ENCODE data around the gene MRPS27.
A peak's percentile ranks its signal among the peaks of the same experiment; 100 is the strongest.

The MRPS27 gene

DNA sequence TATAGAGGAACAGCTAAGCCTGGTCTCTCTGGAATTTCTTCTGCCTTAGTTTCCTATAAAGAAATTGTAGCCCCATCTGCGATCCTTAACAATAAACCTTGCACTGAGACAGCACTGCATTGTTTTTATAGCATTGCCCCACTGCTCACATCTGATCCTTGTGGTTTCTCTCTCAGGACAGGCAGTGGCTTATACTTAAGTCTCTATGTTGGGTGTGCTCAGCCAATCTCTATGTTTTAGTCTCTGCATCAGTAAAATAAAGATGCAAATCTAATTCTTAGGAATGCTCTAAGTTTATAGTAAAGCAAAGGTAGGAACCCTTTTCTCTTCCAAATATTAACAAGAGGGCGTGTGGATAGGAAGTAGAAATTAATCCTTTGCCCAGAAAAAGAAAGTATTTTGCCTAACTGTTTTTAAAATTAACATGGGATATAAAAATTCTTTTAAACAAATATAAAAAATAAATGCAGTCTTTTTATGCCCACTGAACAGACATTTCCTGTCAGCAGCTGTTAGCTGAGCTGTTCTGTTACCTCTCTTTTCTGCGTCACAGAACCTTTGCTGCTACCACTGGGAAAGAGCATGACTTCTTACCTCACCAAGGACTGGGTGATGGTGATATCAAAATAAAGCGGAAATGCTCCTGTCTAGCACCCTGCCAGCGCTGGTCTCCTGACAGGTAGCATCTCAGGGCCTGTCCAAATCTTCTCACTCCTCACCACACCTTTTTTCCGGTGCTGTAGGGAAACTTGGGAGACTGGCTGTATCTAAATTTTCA lies 29.5 kb downstream of the MRPS27 start:
- DNase-seq, result no peak

DNA sequence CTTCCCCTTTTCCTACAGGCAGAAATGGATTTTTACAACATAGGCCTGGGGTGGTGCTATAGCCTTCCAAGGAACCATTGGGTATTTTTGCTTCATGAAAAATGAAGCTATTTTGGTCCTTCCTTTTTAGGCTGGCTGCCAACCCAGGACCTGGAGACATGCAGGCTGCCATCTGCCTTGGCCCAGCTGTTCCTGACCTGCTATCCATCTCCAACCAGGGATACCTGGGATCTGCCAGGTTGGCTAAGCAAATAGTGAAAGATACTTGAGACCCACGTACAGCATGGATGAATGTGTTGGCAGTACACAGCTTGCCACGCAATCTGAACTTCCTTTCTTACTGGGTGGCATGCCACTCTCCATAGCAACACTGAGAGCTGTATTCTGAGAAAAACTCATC lies 31.1 kb downstream of the MRPS27 start:
- peak in 1 of 2 donors; percentile 55 for DNase-seq

DNA sequence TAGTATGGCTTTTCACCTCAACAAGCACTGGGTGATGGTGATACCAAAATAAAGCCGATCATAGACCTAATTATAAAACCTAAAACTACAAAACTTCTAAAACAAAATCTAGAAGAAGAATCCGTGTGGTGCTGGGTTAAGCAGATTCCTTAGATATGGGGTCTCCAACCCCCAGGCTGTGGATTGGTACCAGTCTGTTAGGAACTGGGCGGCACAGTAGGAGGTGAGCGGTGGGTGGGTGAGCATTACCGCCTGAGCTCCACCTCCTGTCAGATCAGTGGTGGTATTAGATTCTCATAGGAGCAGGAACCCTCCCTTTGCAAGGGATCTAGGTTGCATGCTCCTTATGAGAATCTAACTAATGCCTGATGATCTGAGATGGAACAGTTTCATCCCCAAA lies 33.2 kb downstream of the MRPS27 start:
- no peak for DNase-seq

DNA sequence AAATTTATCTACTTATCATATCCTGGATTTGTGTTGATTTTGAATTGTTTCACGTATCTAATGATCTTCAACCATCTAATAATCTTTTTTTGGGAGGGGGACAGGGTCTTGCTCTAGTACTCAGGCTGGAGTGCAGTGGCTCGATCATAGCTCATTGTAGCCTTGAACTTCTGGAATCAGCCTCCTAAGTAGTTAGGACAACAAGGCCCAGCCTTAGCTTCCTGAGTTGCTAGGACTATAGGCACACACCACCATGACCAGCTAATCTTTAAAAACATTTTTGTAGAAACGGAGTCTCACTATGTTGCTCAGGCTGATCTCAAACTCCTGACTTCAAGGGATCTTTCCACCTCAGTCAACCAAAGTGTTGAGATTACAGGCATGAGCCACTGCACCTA lies 34.6 kb downstream of the MRPS27 start:
- DNase-seq, result no peak

DNA sequence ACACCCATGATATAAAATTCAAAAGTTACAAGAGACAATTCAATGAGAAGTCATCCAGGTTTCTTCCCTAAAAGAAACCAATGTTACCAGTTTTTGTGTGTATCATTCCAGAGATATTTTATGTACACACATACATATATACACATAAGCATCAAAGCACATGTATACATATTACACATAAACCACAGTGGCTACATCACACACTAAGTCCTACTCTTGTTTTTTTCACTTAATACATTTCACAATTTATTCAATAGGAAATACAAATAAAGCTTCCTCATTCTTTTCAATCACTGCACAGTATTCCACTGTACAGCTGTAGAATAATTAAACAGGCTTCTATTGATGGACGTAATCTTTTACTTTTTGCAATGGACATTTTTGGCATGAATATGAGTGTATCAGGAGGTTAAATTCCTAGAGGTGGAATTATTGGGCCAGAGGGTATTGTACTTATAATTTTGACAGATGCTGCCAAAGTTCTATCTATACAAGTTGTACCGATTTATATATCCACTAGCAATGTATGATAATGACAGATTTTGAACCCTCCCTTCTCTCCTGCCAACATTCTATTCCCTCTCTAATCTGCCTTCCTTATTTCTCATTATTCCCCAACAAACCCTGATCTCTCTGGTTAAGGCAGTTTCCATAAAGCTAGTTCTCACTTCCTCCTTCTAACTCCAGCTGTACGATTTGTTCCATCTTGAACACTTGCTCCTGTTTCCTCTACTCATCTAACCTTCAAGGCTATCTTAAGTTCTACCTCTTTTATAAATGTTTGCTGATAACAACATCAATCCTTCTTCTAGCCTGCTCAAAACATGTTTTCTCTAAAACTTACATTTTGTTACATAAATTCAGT lies 35.2 kb downstream of the MRPS27 start:
- DNase-seq, result no peak

DNA sequence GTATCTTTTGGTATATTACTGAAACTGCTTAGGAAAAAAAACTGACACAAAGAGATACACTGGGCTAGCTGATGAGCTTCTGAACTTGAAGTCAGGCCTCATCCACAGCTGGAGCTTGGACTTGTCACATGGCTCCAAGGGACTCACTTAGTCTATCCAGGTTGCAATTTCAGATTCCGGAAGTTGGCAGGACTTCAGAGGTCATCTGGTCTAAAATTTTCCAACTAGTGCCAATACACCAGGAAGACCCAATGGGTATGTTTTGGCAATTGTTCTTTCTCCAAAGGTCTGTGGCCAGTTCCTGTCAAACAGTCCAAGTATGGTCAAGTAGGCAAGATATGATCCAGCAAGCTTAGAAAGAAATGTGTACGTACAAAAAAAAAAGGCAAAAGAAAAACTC lies 36.7 kb downstream of the MRPS27 start:
- DNase-seq, result no peak

DNA sequence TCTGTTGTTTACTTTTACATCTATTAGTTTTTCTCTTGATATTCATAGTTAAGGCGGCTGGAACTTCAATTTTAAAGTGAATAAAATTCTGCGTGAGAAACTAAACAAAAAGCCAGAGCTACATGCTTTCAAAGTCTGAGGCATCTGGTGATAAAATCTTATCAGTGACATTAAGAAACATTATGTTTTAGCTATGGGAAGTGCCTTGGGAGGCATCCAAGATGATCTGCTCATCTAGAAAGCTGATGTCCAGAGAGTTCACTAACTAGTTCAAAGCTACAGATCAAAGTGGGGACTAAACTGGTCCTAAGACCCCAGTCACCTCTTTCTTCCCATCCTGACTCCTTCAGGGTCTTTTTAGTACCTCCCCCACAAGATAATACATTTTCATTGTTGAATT lies 37.2 kb downstream of the MRPS27 start:
- DNase-seq, result no peak

DNA sequence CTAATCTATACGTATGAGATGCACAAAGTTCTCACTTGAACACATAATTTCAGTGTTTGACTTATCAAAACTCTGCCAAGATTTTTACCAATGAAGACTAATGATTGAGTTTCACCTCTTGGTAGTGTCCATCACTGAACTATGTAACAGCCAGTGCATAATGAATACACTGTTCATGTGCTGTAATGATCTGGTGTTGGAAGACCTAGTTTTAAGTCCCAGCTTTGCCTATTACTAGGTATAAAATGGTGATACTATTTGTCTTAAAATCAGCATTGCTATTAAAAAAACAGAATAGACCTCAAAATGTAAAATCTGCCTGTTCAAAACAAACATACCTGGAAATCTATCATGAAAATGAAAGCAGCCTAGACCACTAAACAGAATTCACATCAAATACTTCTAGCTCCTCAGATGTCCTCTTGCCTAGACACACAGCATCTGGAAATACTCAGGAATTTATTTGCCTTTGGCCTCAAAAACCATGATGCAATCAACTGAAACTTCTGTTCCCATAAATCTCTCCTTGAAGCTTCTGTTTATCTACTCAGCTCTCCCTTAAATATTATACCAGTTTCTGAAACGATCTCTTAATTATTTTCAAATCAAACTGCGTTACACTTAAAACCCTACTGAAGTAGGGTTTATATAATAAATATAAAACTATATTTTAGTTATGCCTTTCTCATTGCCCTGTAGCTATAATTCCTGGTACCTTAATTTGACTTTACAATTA lies 38.1 kb downstream of the MRPS27 start:
- DNase-seq, result no peak

DNA sequence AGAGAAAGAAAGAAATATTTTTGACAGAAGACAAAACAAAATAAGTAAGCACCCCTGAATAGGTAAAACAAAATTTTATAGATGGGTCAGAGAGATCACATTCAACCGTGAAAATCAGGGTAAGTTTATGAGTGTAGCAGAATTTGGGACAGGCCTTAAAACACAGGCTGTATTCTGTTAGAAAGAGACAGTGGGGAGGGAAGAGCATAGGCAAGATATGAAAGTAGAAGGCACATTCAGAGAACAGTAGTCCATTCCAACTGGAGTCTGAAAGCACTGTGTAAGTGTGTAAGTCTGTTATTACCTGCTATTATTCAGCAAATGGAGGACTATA lies 38.6 kb downstream of the MRPS27 start:
- DNase-seq, result no peak

DNA sequence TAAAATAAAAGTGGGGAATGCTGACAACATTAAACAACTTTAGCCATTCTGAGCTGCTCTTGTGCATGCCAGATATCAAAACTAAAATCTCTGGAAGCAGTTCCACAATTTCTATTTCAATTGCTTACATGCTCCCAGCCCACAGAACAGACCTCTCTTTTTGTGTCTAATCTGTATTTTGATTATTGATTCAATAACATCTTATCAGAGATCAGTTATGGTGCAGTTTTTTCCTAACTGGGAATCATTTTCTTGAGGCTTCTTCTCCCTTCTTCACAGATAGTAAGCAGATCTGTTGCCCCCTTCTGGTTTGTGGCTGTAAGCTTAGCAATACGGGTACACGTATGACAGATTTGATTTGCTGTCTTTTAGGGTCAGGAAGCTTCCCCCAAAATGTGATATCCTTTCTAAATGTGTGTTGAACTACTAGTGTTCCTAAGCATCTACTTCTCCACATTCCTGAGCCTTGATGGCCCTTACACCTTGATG lies 39.4 kb downstream of the MRPS27 start:
- peak; percentile 5 to 53 for DNase-seq

DNA sequence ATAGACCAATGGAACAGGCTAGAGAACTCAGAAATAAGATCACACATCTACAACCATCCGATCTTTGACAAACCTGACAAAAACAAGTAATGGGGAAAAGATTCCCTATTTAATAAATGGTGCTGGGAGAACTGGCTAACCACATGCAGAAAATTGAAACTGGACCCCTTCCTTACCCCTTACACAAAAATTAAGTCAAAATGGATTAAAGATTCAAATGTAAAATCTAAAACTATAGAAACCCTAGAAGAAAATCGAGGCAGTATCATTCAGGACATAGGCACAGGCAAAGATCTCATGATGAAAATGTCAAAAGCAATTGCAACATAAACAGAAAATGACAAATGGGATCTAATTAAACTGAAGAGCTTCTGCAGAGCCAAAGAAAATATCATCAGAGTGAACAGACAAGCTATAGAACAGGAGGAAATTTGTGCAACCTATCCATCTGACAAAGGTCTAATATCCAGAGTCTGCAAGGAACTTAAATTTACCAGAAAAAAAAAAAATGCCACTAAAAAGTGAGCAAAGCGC lies 43.8 kb downstream of the MRPS27 start:
- DNase-seq, result no peak

DNA sequence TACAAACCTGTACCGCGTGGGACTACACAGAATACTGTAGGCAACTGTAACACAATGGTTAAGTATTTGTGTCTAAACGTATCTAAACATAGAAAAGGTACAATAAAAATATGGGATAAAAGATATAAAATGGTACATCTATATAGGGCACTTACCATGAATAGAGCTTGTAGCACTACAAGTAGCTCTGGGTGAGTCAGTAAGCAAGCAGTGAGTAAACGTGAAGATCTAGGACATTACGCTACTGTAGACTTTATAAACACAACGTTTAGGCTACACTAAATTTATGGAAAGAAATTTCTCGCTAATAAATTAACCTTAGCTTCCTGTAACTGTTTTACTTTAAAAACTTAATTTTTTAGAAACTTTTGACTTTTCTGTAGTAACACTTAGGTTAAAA lies 46.5 kb downstream of the MRPS27 start:
- DNase-seq, result no peak

DNA sequence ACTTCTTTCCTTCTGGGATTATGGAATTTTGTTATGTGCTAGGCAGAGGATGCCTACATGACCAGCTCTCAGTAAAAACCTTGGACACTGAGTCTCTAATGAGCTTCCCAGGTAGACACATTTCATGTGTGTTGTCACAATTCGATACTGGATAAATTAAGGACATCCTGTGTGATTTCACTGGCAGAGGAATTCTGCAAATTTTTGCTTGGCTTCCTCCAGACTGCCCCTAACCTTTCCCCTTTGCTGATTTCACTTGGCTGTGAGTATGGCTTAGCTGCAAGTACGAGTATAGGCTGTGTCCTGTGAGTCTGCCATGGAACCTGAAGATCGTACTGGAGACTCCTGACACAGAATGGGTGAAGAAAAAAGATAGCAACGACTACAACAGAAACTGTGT lies 47.6 kb downstream of the MRPS27 start:
- DNase-seq, result no peak

DNA sequence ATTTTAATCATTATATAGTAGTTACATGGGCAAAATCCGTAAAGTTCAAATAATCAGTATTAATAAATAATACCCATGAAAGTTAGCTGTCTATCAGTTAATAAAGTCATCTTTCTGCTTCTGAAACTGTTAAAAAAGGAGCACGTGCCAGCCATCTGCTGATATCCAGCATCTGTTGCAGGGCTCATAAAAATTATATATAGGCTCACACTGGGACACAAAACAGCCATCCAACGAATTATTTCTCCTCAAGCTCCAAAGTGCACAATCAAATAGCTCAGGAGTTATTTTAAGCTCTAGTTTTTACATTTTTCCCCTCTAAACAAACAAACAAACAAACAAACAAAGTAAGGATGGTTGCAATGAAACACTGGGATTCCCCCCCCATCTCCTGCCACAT lies 48.3 kb downstream of the MRPS27 start:
- no peak for DNase-seq

DNA sequence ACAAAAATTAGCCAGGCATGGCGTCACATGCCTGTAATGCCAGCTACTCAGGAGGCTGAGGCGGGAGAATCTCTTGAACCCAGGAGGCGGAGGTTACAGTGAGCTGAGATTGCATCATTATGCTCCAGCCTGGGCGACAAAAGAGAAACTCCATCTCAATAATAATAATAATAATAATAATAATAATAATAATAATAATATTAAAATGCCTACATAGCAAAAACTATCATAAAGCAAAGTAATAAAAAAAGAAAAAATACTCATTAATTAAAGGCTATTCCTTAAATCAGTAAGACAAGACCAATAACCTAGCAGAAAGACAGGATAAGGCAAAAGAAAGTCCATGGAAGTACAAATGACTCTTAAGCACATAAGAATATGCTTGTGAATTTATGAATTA lies 50.0 kb downstream of the MRPS27 start:
- no peak for DNase-seq

DNA sequence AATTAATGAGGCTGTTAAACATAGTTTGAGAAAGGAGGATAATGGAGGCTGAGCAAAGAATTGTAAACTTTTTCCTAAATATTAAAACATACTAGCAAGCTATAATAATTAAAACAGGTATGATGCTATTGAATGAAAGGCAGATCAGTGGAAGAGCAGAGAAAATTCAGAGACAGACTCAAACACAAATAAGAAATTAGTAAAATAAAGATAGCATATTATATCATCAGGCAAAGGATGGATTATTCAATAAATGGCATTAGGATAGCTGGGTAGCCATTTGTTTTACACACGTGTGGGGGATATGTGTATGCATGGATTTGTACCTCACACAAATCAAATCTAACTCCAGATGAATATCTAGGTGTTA lies 50.6 kb downstream of the MRPS27 start:
- no peak for DNase-seq

DNA sequence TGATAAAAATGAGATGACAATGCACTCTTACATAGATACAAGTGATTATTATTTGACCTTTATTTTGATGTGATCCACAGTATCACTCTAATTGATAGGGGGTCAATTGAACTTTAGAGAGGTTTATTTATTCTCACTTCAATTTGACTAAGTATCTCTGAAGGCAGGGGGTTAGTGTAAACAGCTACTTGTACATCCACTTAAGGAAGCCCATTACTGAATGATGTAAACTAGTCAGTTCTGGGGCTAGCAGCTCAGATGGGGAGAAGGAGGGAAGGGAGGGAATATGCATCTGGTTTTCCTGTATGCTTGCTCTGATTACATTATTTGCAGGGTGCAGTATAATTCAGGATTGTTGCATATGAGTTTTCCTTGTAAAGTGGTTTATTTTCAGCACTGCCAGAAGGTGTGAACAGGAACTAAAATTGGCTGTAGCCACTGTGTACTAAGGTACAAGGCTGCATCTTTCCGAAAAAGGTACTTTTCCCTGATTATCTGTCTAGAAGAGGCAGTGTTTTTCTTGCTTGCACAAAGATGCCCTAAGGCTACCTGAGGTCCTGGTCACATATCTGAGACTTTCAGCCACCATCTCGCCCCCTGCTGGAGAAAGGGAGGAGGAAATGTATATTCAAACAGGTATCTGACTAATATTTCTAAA lies 51.2 kb downstream of the MRPS27 start:
- peak in 1 of 2 donors; percentile 40 for DNase-seq

DNA sequence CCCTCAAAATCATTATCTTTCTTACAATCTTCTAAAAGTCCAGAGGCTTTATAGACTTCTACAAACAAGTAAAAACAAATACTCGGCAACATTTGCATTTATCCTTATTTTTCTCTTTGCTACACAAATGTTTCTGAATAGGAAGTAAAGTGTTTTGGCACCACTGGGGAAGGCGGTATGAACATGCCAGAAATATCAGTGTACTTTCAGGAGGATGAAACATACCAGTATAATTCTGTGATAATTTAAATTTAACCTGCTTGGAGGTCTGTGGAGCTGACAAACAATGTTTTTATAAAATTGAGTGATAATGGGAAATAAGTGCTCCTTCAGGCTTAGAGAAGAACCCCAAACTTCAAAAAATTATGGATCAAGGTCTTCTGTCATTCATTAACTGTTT lies 51.8 kb downstream of the MRPS27 start:
- DNase-seq, result no peak

DNA sequence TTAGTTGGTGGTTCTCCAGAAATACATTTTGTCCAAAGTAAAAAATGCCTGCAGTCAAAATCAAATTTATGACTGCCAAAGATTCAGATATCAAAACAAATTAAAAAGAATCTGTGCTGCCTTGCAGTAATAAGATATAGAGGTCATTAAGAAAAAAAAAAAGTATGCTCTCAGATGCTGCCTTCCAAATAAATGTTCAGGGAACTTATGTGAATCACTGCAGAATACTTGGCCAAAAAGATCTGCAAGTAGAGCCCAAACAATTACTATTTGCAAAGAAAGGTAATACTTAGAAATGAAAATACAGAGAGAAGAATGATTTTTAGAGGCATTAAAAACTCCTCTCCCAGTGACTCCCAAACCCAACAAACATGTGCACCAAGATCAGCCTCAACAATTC lies 52.4 kb downstream of the MRPS27 start:
- no peak for DNase-seq

DNA sequence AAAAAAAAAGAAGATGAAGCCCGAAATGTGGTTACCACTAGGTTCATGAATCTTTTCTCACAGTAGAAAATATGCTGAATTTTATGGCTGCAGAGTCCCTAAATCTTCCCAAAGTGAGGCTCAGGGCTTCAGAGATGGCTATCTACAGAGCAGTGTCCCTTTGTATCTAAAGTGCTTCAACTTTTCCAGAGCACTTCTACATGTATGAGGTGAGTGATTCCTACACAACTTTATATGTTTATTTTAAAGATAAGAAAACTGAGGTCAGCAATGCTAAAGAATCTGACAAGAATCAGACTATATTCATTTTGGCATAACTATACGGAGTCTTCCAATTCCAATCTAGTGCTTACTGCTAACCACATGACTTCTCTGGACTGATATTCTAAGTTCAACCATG lies 53.2 kb downstream of the MRPS27 start:
- no peak for DNase-seq

DNA sequence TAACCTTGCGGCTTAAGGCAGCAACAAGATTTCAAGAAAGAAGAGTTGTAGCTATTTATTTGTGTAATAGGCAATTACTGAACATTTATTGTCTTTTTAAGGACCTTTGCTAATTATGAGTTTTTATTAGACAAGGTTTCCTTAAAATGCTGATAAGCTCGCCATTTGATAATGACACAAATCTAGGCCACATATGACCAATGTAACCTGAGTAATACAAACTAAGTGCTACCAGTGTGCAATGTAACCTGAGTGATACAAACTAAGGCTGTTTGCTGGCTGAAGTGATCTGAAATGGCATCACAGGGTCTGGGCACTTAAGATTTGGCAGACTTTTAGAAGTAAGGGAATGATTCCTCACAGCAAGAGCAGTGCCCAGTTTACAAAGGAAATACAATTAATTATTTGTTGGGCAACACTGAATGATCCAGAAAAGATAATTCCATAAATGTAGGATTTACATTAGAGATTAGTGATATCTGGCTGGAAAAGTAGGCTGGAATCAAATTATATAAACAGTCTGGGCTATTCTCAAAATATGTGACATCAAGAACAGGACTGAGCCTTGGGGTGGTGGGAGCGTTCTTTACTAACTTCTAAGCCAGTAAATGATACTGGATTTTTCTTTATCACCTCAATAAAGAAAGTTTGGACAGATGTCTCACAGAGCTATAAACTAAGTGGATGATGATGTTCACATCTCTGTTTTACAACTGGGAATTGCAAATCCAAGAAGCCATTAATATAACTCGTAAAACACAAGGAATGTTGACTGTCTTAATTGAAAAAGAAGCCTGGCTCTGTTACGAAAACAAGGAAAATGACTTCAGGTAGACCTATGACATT lies 54.8 kb downstream of the MRPS27 start:
- no peak for DNase-seq

DNA sequence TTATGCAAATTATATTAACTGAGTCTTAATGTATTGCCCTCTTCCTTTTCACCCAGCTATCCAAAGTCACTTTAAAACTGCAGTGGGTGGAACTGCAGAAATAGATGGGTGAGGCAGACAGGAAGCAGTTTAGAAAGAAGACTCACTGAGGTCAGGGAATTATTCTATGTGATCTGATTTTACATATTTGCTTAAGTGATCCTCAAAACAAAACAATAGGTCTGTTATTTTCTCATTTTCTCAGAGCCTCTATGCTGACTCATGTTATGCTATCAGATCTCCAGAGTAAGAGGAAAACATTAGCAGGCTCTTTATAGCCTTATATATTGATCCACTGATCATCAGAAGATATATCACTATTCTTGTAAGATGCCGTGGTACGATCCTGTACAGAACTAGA lies 63.5 kb downstream of the MRPS27 start:
- no peak for DNase-seq
